GM21529 (cell line): ENCODE data around the gene DOK7.

Experiments
- ATAC-seq: cut with Tn5 transposase; IDR thresholded peaks from one replicate; pipeline ENCODE4 v1.9.1; 2021; ENCODE audit not compliant: unreplicated experiment

Gene DOK7

DNA sequence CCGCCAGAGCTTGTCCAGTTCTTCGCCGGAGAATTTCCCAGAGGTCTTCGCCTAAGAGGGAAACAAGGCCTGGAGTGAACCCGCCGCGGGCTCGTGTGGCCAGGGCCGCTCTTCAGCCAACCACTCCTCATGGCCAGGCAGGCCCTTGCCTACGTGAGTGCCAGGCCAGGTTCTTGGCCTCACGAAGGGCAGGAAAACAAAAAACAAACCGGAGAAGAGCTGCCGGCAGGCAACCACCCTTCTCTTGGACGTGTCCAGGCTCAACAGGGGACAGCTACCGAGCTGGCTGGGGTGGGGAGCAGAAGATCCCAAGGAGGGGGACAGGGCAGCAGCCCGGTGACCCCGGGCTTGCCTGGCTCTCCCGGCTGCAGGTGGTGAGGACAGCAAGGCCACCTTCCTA is 55.8 kb downstream of the DOK7 start:
- ATAC-seq: no peak

GRCh38 chr4:3519468-3520264 is 56.6 kb downstream of the DOK7 start:
- no peak for ATAC-seq

DNA sequence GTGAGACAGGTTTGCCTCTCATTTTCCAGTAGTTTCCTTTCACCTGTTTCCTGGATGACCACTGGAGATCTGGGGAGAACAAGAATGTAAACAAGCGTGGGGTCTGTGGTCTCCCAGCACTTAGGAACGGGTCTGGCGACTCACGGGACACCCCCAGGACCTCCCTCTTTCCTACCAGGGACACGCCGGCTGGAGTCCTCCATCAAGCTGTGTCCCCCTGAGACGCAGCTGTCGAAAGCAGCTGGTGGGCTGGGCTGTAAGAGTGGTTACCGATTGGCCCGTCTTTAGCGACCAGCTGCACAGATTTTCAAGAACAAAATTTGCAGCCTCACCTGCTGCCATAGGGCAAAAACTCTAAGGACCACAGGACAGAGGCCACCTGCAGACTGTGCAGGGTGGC is 57.2 kb downstream of the DOK7 start:
- ATAC-seq: no peak

- no peak for ATAC-seq
These were observed 57.9 kb downstream of the DOK7 start for GRCh38 chr4:3520796-3521600.

GRCh38 chr4:3521621-3522325 is 58.7 kb downstream of the DOK7 start:
- ATAC-seq: no peak

- ATAC-seq: no peak
These were observed 59.2 kb downstream of the DOK7 start for GRCh38 chr4:3522326-3522640.

DNA sequence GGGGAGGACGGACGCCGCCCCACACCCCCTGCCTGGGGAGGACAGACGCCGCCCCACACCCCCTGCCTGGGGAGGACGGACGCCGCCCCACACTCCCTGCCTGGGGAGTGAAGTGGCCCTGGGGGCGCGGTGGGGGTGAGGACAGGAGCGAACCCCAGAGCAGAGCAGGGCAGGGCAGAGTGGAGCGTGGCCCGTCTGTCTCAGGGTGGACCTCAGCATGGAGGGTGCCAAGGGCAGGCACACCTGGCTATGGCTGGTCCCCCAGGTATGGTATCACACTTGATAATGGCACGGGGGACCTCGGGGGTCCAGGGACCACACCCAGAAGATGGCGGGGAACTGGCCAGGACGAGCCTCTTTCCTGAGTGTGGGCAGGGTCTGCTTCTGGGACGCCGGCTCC is 59.5 kb downstream of the DOK7 start:
- ATAC-seq: no peak

DNA sequence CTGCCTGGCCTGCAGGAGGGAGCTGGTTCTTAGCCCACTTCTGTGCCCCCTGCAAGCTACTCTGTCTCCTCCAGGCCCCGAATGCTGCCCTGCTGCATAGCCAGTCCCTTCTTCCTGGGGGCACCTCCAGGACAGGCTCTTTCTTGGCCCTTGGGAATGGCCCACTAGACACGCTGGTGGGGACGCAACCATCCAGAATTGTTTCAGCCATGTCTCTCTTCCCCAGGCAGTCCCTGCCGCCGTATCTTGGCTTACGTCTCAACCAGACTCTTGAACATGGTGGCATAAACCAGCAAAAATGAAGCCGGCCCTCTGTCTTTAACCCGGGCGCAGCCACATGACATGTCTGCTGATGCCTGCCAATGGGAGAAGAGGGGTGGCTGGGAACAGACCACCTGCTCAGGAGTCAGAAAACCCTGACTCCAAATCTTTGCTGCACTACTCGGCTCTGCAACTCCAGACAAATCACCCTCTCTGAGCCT is 60.1 kb downstream of the DOK7 start:
- no peak for ATAC-seq

DNA sequence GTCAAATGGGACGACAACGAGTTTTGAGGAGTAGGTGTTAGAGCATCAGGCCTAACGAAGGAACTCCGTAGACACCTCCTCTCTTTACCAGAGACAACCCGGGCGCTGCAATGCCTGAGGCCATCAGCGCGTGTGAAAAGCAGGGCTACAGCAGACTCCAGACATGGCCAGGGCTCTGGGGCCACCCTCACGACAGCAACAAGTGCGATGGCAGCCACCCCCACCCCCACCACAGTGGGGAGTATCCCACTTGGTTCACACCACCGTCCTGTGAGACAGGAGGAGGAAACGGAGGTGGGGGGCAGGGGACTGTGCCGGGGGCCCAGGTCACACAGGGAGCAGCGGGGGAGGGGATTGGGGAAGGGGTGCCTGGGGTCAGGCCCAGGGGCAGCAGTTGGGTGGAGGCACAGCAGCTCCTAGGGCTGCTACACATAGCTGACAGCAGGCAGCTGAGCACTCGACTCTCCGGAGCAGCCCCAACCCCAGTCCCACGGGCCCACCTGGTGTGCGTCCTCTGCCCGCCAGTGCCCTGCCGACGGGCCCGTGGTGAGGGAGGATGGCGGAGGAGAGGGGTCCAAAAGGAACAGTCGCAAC is 60.6 kb downstream of the DOK7 start:
- ATAC-seq: no peak

DNA sequence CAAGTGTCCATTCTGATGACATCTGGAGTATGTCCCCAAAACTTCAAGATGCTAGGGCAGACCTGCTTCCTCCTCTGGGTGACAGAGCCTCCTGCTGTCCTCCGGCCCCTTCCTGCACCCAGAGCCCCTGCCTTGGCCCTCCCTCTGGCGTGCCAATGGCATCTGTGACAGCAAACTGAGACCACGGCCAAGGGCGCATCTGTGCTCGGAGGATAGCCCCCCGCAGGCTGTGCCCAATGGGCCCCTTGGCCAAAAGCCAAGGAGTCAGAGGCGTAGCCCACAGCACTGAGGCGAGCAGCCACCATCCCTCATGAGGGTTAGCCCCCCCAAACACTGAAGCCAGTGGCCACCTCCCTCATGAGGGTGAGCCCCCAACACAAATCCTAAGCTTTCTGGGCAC is 61.2 kb downstream of the DOK7 start:
- no peak for ATAC-seq

DNA sequence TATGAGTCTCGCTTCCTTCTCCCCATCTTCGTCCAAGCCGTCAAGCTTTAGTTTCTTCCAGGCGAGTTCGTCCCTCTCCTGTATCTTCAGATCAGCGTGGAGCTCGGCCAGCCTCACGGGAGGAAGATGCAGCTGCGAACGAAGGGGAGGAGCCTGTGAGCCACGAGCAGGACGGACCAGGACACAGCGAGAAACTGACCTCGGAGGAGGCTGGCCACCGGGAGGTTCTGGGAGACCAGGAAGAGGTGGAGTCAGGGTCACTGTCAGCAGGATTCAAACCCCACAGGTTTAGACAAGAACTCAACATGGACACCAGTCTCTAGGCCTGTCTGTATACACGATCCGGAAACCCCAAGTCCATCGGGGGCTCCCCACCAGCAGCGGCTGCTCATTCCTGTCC is 61.8 kb downstream of the DOK7 start:
- no peak for ATAC-seq

- no peak for ATAC-seq
These were observed 62.7 kb downstream of the DOK7 start for GRCh38 chr4:3525532-3526430.

GRCh38 chr4:3526456-3526855 is 63.4 kb downstream of the DOK7 start:
- ATAC-seq: no peak

- no peak for ATAC-seq
These were observed 64.2 kb downstream of the DOK7 start for GRCh38 chr4:3527101-3527913.

DNA sequence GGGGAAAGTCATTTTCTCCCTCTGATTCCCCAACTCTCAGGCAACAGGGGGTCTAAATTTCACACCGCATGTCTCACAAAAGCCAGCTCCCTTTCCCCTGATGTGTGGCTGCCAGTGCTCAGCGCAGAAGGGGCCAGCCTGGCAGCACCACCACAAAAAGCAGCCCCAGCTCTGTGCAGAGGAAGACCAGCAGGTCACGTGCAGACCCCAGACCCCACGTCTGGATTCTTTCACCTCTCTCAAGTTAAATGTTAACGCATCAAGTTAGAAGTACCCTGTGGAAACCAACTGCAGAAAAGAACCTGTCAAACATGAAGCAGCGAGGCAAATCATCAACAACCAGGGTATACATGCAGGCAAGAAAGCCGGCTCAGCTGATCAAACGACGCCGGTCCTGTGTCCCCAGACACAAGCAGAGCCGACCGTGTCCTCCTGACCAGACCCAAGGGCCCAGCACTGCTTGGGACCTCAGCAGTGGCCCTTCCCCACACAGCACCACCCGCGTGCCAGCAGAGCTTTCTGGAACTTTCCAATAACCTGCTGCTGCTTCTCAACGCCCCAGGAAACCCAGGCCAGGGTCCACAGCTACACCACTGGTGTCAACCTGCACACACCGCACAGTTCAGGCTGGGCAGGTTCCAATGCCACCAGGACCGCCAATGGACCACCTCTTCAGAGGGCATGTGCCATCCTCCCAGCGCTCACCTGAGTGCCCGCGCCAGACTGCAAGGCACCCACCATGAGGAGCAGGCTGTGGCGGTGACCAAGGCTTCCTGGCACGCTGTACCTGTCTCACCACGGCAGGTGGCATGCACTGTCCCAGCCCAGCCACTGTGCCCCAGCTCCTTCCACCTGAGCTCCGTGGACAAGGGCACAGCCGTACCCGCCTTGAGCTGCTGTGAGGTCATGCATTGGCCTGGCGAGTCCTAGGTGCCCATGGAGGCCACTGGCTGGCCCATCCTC is 65.1 kb downstream of the DOK7 start:
- ATAC-seq: no peak

- no peak for ATAC-seq
These were observed 66.3 kb downstream of the DOK7 start for GRCh38 chr4:3529363-3529762.

DNA sequence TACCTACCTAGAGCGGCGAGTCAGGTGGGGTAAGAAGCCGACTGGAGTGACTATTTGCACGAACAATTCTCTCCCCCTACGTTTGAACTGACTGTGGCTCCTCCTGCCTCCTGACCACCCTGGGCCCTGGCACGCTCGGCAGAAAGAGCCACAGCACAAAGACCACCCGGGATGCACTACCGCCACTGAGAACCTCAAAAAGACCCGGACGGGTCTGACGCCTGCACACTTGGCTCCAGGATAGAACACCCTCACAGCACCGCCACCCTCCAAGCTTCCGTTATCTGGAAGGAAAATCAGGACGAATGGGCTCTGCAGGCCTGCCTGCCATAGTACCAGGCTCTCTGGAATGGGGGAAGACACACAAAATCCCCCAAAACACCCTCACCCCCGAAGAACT is 66.9 kb downstream of the DOK7 start:
- ATAC-seq: no peak

DNA sequence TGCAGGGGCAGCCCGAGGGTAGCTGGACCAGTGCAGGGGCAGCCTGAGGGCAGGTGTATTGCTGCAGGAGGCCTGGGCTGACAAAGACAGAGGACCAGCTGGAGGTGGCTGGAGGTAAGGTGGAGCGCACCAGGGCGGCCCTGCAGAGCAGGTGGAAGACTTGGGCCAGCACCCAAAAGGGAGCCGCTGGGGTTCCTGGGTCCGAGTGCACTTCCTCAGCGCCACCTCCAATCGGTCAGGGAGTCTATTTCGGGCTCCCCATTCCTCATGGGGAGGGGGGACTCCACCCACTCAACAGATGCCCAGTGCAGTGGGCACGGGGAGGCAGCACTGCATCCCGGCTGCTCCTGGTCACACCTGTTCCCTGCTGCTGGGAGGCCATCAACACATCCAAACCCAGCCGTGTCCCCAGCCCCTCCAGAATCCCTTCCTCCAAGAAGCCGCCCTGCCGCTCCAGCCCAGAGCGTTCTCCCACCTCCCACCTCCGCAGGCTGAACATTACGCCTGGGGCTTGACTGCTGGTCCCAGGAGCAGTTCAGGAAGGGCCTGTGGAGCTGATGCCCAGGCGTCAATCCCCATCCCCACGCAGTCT is 67.7 kb downstream of the DOK7 start:
- ATAC-seq: no peak
